ENCODE results near the gene ANTXRL.

Gene ANTXRL

GRCh38 chr10:46266306-46266985 lies 20.4 kb upstream of the ANTXRL start:
- TF ChIP-seq, protein P1, sequence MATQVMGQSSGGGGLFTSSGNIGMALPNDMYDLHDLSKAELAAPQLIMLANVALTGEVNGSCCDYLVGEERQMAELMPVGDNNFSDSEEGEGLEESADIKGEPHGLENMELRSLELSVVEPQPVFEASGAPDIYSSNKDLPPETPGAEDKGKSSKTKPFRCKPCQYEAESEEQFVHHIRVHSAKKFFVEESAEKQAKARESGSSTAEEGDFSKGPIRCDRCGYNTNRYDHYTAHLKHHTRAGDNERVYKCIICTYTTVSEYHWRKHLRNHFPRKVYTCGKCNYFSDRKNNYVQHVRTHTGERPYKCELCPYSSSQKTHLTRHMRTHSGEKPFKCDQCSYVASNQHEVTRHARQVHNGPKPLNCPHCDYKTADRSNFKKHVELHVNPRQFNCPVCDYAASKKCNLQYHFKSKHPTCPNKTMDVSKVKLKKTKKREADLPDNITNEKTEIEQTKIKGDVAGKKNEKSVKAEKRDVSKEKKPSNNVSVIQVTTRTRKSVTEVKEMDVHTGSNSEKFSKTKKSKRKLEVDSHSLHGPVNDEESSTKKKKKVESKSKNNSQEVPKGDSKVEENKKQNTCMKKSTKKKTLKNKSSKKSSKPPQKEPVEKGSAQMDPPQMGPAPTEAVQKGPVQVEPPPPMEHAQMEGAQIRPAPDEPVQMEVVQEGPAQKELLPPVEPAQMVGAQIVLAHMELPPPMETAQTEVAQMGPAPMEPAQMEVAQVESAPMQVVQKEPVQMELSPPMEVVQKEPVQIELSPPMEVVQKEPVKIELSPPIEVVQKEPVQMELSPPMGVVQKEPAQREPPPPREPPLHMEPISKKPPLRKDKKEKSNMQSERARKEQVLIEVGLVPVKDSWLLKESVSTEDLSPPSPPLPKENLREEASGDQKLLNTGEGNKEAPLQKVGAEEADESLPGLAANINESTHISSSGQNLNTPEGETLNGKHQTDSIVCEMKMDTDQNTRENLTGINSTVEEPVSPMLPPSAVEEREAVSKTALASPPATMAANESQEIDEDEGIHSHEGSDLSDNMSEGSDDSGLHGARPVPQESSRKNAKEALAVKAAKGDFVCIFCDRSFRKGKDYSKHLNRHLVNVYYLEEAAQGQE (IDR thresholded peaks at IDR 0.05; ENCODE audit: insufficient read depth in 1 of 2, low read depth in 2 of 2, low read length in 2 of 2): no peak
- TF ChIP-seq FOXP2 (optimal IDR thresholded peaks at IDR 0.05; ENCODE audit: borderline replicate concordance, extremely low read depth, extremely low read length, insufficient read depth) (no peak), TAF1 (IDR thresholded peaks at IDR 0.05; ENCODE audit: borderline replicate concordance, insufficient read depth, low read length) (no peak), SIN3A (IDR thresholded peaks at IDR 0.05; ENCODE audit: borderline replicate concordance, insufficient read depth, low read length) (no peak), POLR2AphosphoS5 (IDR thresholded peaks at IDR 0.05; ENCODE audit: low read depth, low read length) (no peak)

GRCh38 chr10:46267132-46267985 lies 19.4 kb upstream of the ANTXRL start:
- no peak for TF ChIP-seq SIN3A (IDR thresholded peaks at IDR 0.05; ENCODE audit: borderline replicate concordance, insufficient read depth, low read length)
- TF ChIP-seq POLR2AphosphoS5 (IDR thresholded peaks at IDR 0.05; ENCODE audit: low read depth, low read length): no peak
- no peak for TF ChIP-seq TAF1 (IDR thresholded peaks at IDR 0.05; ENCODE audit: borderline replicate concordance, insufficient read depth, low read length)
- TF ChIP-seq, protein P1 (IDR thresholded peaks at IDR 0.05; ENCODE audit: insufficient read depth in 1 of 2, low read depth in 2 of 2, low read length in 2 of 2): no peak
- TF ChIP-seq FOXP2 (optimal IDR thresholded peaks at IDR 0.05; ENCODE audit: borderline replicate concordance, extremely low read depth, extremely low read length, insufficient read depth): no peak

GRCh38 chr10:46268076-46268881 lies 18.5 kb upstream of the ANTXRL start:
- no peak for TF ChIP-seq POLR2AphosphoS5 (IDR thresholded peaks at IDR 0.05; ENCODE audit: low read depth, low read length)

DNA sequence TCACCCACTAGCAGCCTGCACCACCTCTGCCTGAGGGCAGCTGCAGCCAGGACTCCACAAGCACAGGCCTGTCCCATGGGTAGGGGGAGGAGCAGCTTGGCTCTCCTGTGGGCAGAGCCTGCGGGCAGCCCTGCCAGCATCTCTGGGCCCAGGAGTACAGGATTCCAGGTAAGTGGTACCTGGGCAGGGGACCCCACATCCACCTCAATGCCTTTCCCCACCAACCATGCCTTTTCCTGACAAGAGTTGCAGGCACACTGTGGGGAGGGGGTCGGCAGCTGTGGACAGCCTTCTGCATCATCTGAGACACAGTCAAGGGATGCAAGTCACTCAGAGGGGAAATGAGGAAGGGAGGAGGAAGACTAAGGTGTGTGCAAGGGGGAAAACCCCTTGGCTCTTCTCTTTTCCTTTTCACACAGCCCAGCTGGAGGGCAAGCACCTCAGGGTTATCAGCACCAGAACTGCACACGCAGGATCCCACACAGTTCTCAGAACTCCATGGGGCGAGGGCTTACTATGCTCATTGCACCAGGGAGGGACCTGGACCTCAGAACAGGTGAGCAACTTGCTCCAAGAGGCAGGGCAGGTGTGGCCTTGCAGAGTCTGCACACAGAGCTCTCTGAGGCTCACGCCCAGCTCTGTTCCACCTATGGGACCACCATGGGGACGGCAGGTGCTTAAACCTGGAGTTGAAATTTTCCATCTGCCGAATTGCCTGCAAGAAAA lies 16.5 kb upstream of the ANTXRL start:
- TF ChIP-seq TAF1 (IDR thresholded peaks at IDR 0.05; ENCODE audit: borderline replicate concordance, insufficient read depth, low read length) (no peak), FOXP2 (optimal IDR thresholded peaks at IDR 0.05; ENCODE audit: borderline replicate concordance, extremely low read depth, extremely low read length, insufficient read depth) (no peak), POLR2AphosphoS5 (IDR thresholded peaks at IDR 0.05; ENCODE audit: low read depth, low read length) (no peak), SIN3A (IDR thresholded peaks at IDR 0.05; ENCODE audit: borderline replicate concordance, insufficient read depth, low read length) (no peak)
- TF ChIP-seq, protein P1 (IDR thresholded peaks at IDR 0.05; ENCODE audit: insufficient read depth in 1 of 2, low read depth in 2 of 2, low read length in 2 of 2): no peak
